Right cardiac atrium (tissue), 5 donors: Measurements from ENCODE around the gene VARS2. TPM values are rescaled to one million over a fixed set of nuclear protein-coding genes. Genes with fewer than 3 reads are reported as not detected.

Experiments used
- ATAC-seq, 2 donors: fragments of 200-7000 bp; cut with Tn5 transposase; one replicate each; pipeline versions ENCODE4 v1.8.0 to v1.9.1; 2020; ENCODE audit warnings: moderate library complexity in 2 of 2, mild to moderate bottlenecking in 1 of 2
- DNase-seq, 3 donors: peaks; one replicate each; pipeline ENCODE4 v3.0.0-alpha.2; 2020
- H3K27ac ChIP-seq: one replicate; pipeline ENCODE4 v1.5.1; 2013; ENCODE audit warnings: mild to moderate bottlenecking, low read length, control low read depth, moderate library complexity
- H3K27me3 ChIP-seq: one replicate; pipeline ENCODE4 v1.6.1; 2013; ENCODE audit not compliant: control insufficient read depth, insufficient read depth
- H3K4me1 ChIP-seq: one replicate; pipeline ENCODE4 v1.6.1; 2013; ENCODE audit warnings: low read length; ENCODE audit not compliant: control insufficient read depth, insufficient read depth
- H3K4me3 ChIP-seq: one replicate; pipeline ENCODE4 v1.5.1; 2013; ENCODE audit warnings: low read length, control low read depth
- H3K9me3 ChIP-seq: one replicate; pipeline ENCODE4 v1.6.1; 2013; ENCODE audit warnings: low read length; ENCODE audit not compliant: control insufficient read depth
- WGBS: extraction: QIAGEN DNeasy Blood & Tissue Kit; methylation state at CpG from one replicate; pipeline ENCODE4 v1.1.7; 2013; 5-methylcytosine and 5-hydroxymethylcytosine counted together
- intact Hi-C, 4 donors: fragments of 100-400 bp; cut with DNase I; formaldehyde crosslinking; loops; one replicate each; pipeline versions ENCODE4 v1.11.0 to v1.14.0; 2022 to 2023
- polyA plus RNA-seq: library from polyadenylated mRNA; stranded (reverse); fragments of 200-250 nt; gene quantifications from one replicate; pipeline ENCODE4 v1.2.3, GENCODE V29; 2013
- total RNA-seq, 4 donors: library from RNA; stranded (reverse); fragmentation: NEBNext Ultra II Directional; extraction: Animal tissue kit (Norgen Biotek cat#: 25700); gene quantifications; one replicate each; pipeline ENCODE4 v1.2.1, GENCODE V29; 2021
- donor health status: healthy with polysubstance abuse.
- donor health status: DM: no; HTN: yes; CAD: no.
- donor health status: DM: no; HTN: no; CAD: no.
- donor health status: DM: no; HTN: yes; CAD: no; lungs with severe emphysema.
- donor health status: DM: yes; HTN: yes; CAD: no.

The VARS2 gene
- total and polyA plus RNA-seq, 5 donors: 14.2 to 20.8 (median 15.1) TPM

GRCh38 chr6:30877419-30878262, 36.4 kb upstream of the VARS2 start:
- Histone ChIP-seq H3K27me3 (no peaks in the 10 kb centered on the region), H3K27ac (peak overlapping the region; percentile 91), H3K9me3 (no peaks in the 10 kb centered on the region), H3K4me1 (peaks cover 5% of the 10 kb centered on the region), H3K4me3 (peak overlapping the region; percentile 46)
- WGBS: 13% methylated on average over 15 of the region's 15 CpGs
- DNase-seq (peak; percentile 90 to 98 (median 94)), ATAC-seq (peak; percentile 88 to 92)
- intact Hi-C loops: loop anchor here (2.0 to 5.0 kb wide), 2 partner anchors 49 to 50 kb away; no protein-coding TSS in a partner anchor

GRCh38 chr6:30879684-30880427, 34.2 kb upstream of the VARS2 start:
- no peaks in the 10 kb centered on the region for H3K9me3 ChIP-seq
- no peaks in the 10 kb centered on the region for H3K27me3 ChIP-seq
- WGBS: 81% methylated on average over 8 of the region's 8 CpGs
- intact Hi-C loops: loop anchor here (5.0 to 10.0 kb wide), 3 partner anchors 53 to 138 kb away; partner anchors contain the start of genes FLOT1 (in 3 of the 4) and IER3 (in 3 of the 4)
- H3K27ac ChIP-seq: no peak overlapping the region
- no peak for DNase-seq
- ATAC-seq: no peak
- H3K4me3 ChIP-seq: no peak overlapping the region
- H3K4me1 ChIP-seq: peaks cover 9% of the 10 kb centered on the region

GRCh38 chr6:30880698-30881252, 33.3 kb upstream of the VARS2 start:
- Histone ChIP-seq H3K27me3 (no peaks in the 10 kb centered on the region), H3K4me1 (peaks cover 14% of the 10 kb centered on the region), H3K27ac (no peak overlapping the region), H3K4me3 (no peak overlapping the region), H3K9me3 (no peaks in the 10 kb centered on the region)
- no peak for ATAC-seq
- intact Hi-C loops: loop anchor here in 3 of 4 donors (5.0 to 10.0 kb wide), 2 partner anchors 136 to 138 kb away; partner anchors contain the start of genes FLOT1 (in 3 of the 3) and IER3 (in 3 of the 3)
- WGBS: 70% methylated on average over 16 of the region's 16 CpGs
- DNase-seq: peak in 1 of 3 donors; percentile 62

- WGBS: 64% methylated on average over 14 of the region's 14 CpGs
- DNase-seq (peak in 2 of 3 donors; percentile 38 to 58), ATAC-seq (no peak)
- no peak overlapping the region for H3K4me3 ChIP-seq
- H3K27me3 ChIP-seq: no peaks in the 10 kb centered on the region
- peak overlapping the region; percentile 9 for H3K27ac ChIP-seq
- H3K4me1 ChIP-seq: peaks cover 18% of the 10 kb centered on the region
- intact Hi-C loops: loop anchor here in 3 of 4 donors (5.0 to 10.0 kb wide), 2 partner anchors 137 to 139 kb away; partner anchors contain the start of genes FLOT1 (in 3 of the 3) and IER3 (in 3 of the 3)
- H3K9me3 ChIP-seq: no peaks in the 10 kb centered on the region
These were observed 32.4 kb upstream of the VARS2 start for GRCh38 chr6:30881392-30882203.

GRCh38 chr6:30882204-30882758, 31.8 kb upstream of the VARS2 start:
- H3K27ac ChIP-seq: peak overlapping the region; percentile 9
- intact Hi-C loops: loop anchor here in 3 of 4 donors (5.0 to 10.0 kb wide), 2 partner anchors 137 to 140 kb away; partner anchors contain the start of genes FLOT1 (in 3 of the 3) and IER3 (in 3 of the 3)
- whole genome bisulfite sequencing: 30% methylated on average over 8 of the region's 8 CpGs
- ATAC-seq: no peak
- H3K4me3 ChIP-seq: no peak overlapping the region
- peaks cover 18% of the 10 kb centered on the region for H3K4me1 ChIP-seq
- H3K27me3 ChIP-seq: no peaks in the 10 kb centered on the region
- peak; percentile 39 to 75 (median 74) for DNase-seq
- no peaks in the 10 kb centered on the region for H3K9me3 ChIP-seq

- H3K4me1 ChIP-seq: peaks cover 18% of the 10 kb centered on the region
- H3K27ac ChIP-seq: peak overlapping the region; percentile 63
- intact Hi-C loops: loop anchor here in 3 of 4 donors (5.0 to 10.0 kb wide), 2 partner anchors 138 to 141 kb away; partner anchors contain the start of genes FLOT1 (in 3 of the 3) and IER3 (in 3 of the 3)
- H3K4me3 ChIP-seq: no peak overlapping the region
- ATAC-seq (no peak), DNase-seq (peak in 2 of 3 donors; percentile 66 to 67)
- no peaks in the 10 kb centered on the region for H3K27me3 ChIP-seq
- 52% methylated on average over 15 of the region's 15 CpGs for WGBS
- no peaks in the 10 kb centered on the region for H3K9me3 ChIP-seq
These were observed 31.0 kb upstream of the VARS2 start for GRCh38 chr6:30882759-30883684.

GRCh38 chr6:30883685-30884520, 30.1 kb upstream of the VARS2 start, which contains the start of gene DDR1:
Gene DDR1, plus strand, starts transcription at chr6:30884519. Its CDS starts 4,211 bp downstream, at chr6:30888730.
- Histone ChIP-seq H3K9me3 (no peaks in the 10 kb centered on the region), H3K27me3 (no peaks in the 10 kb centered on the region), H3K4me3 (peak within 1 kb of the TSS; percentile 92), H3K4me1 (peaks cover 22% of the 10 kb centered on the region), H3K27ac (peak within 1 kb of the TSS; percentile 78)
- intact Hi-C loops: loop anchor here in 3 of 4 donors (5.0 to 10.0 kb wide), 2 partner anchors 139 to 142 kb away; partner anchors contain the start of genes FLOT1 (in 3 of the 3) and IER3 (in 3 of the 3)
- DNase-seq: peak; percentile 79 to 95 (median 94)
- WGBS: 11% methylated on average over 60 of the region's 62 CpGs
- peak; percentile 75 to 82 for ATAC-seq
